Lung (tissue), 12 donors: ENCODE measurements around the gene LRIG1. TPM values are rescaled to one million over a fixed set of nuclear protein-coding genes. Genes with fewer than 3 reads are reported as not detected.

Source experiments
- ATAC-seq: fragments of 200-7000 bp; cut with Tn5 transposase; one replicate; pipeline ENCODE4 v1.9.1; 2020; ENCODE audit warnings: moderate number of reproducible peaks; ENCODE audit not compliant: insufficient read depth, low FRiP score
- DNase-seq, 3 donors: peaks; one replicate each; pipeline ENCODE4 v3.0.0-alpha.2; 2013 to 2017
- H3K27ac ChIP-seq, 2 donors: one replicate each; pipeline ENCODE4 v1.5.1; 2013; ENCODE audit warnings: mild to moderate bottlenecking in 2 of 2, moderate library complexity in 2 of 2, control low read depth in 1 of 2, inconsistent platforms in 1 of 2, low read depth in 1 of 2, low read length in 1 of 2
- H3K27me3 ChIP-seq, 3 donors: one replicate each; pipeline ENCODE4 v1.5.1; 2013; ENCODE audit warnings: low read length in 2 of 3; ENCODE audit not compliant: control insufficient read depth in 3 of 3, insufficient read depth in 3 of 3
- H3K36me3 ChIP-seq, 4 donors: one replicate each; pipeline ENCODE4 v1.5.1; 2013; ENCODE audit warnings: low read length in 4 of 4, mild to moderate bottlenecking in 1 of 4, moderate library complexity in 1 of 4; ENCODE audit not compliant: control insufficient read depth in 4 of 4, insufficient read depth in 4 of 4
- H3K4me1 ChIP-seq, 5 donors: one replicate each; pipeline ENCODE4 v1.5.1; 2013; ENCODE audit warnings: low read length in 5 of 5, mild to moderate bottlenecking in 2 of 5, moderate library complexity in 1 of 5; ENCODE audit not compliant: control insufficient read depth in 5 of 5, insufficient read depth in 5 of 5
- H3K4me3 ChIP-seq: one replicate; pipeline ENCODE4 v1.5.1; 2013; ENCODE audit warnings: mild to moderate bottlenecking, control low read depth, moderate library complexity
- H3K9ac ChIP-seq, 2 donors: one replicate each; pipeline ENCODE4 v1.5.1; 2013; ENCODE audit warnings: low read length in 2 of 2, control low read depth in 1 of 2; ENCODE audit not compliant: insufficient read depth in 1 of 2
- H3K9me3 ChIP-seq, 4 donors: one replicate each; pipeline ENCODE4 v1.5.1; 2013; ENCODE audit warnings: low read length in 3 of 4, mild to moderate bottlenecking in 1 of 4, moderate library complexity in 1 of 4; ENCODE audit not compliant: control insufficient read depth in 4 of 4, insufficient read depth in 3 of 4
- WGBS, 2 donors: extraction: QIAGEN DNeasy Blood & Tissue Kit; methylation state at CpG; one replicate each; pipeline ENCODE4 v1.1.7; 2013; 5-methylcytosine and 5-hydroxymethylcytosine counted together
- polyA plus RNA-seq, 2 donors: library from polyadenylated mRNA; stranded (reverse); fragments of 200-250 nt; gene quantifications; one replicate each; pipeline ENCODE4 v1.2.1, GENCODE V29; 2013
- total RNA-seq, 2 donors: library from RNA; depleted of rRNA in 1 of 2; stranded (reverse); fragments of >200 nt in 1 of 2; gene quantifications; one replicate each; pipeline ENCODE4 v1.2.1, GENCODE V29; 2014 to 2021
- TF ChIP-seq, protein P1 (sequence below): IDR thresholded peaks from 2 replicates; pipeline ENCODE4 v1.5.1; 2012; ENCODE audit warnings: mild to moderate bottlenecking; ENCODE audit errors: control extremely low read depth, extremely low read depth
- donor health status: control.
- donor health status: control.
- donor health status: Bipolar disorder and iron deficiency.
- donor health status: healthy.
- donor health status: DM: yes; HTN: yes; CAD: no.

The LRIG1 gene
- total and polyA plus RNA-seq, 4 donors, result 21.9 to 97.4 (median 42.2) TPM

GRCh38 chr3:66396888-66397287 lies 103.9 kb downstream of the LRIG1 start:
- 97 to 99% methylated on average over 9 of the region's 9 CpGs for WGBS, 2 donors
- Histone ChIP-seq H3K27ac (no peak overlapping the region), H3K36me3 (peaks cover 2 to 48% (median 28%) of the 10 kb centered on the region in 4 donors), H3K4me1 (peaks cover 0 to 10% (median 5%) of the 10 kb centered on the region in 5 donors), H3K9me3 (peaks cover 0 to 2% (median 0%) of the 10 kb centered on the region in 4 donors), H3K9ac (no peak overlapping the region), H3K4me3 (no peak overlapping the region), H3K27me3 (no peaks in the 10 kb centered on the region)
- TF ChIP-seq, protein P1, sequence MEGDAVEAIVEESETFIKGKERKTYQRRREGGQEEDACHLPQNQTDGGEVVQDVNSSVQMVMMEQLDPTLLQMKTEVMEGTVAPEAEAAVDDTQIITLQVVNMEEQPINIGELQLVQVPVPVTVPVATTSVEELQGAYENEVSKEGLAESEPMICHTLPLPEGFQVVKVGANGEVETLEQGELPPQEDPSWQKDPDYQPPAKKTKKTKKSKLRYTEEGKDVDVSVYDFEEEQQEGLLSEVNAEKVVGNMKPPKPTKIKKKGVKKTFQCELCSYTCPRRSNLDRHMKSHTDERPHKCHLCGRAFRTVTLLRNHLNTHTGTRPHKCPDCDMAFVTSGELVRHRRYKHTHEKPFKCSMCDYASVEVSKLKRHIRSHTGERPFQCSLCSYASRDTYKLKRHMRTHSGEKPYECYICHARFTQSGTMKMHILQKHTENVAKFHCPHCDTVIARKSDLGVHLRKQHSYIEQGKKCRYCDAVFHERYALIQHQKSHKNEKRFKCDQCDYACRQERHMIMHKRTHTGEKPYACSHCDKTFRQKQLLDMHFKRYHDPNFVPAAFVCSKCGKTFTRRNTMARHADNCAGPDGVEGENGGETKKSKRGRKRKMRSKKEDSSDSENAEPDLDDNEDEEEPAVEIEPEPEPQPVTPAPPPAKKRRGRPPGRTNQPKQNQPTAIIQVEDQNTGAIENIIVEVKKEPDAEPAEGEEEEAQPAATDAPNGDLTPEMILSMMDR, result no peak
- no peak for ATAC-seq
- no peak for DNase-seq

GRCh38 chr3:66396161-66396760 lies 104.6 kb downstream of the LRIG1 start:
- H3K9ac ChIP-seq, result no peak overlapping the region
- DNase-seq (no peak), ATAC-seq (no peak)
- peaks cover 2 to 44% (median 29%) of the 10 kb centered on the region in 4 donors for H3K36me3 ChIP-seq
- TF ChIP-seq, protein P1, result no peak
- WGBS, 2 donors, result 92 to 96% methylated on average over 13 of the region's 13 CpGs
- H3K9me3 ChIP-seq, result peaks cover 0 to 2% (median 0%) of the 10 kb centered on the region in 4 donors
- H3K4me1 ChIP-seq, result peaks cover 0 to 10% (median 5%) of the 10 kb centered on the region in 5 donors
- H3K4me3 ChIP-seq, result no peak overlapping the region
- H3K27ac ChIP-seq, result no peak overlapping the region
- H3K27me3 ChIP-seq, result no peaks in the 10 kb centered on the region

- ATAC-seq (no peak), DNase-seq (no peak)
- Histone ChIP-seq H3K4me1 (peaks cover 0 to 10% (median under 1%) of the 10 kb centered on the region in 5 donors), H3K36me3 (peaks cover 2 to 44% (median 29%) of the 10 kb centered on the region in 4 donors), H3K4me3 (no peak overlapping the region), H3K9me3 (peaks cover 0 to 2% (median 0%) of the 10 kb centered on the region in 4 donors), H3K27ac (no peak overlapping the region), H3K27me3 (no peaks in the 10 kb centered on the region), H3K9ac (no peak overlapping the region)
- TF ChIP-seq, protein P1, result no peak
- WGBS, 2 donors, result 93 to 94% methylated on average over 10 of the region's 10 CpGs
These were observed 105.2 kb downstream of the LRIG1 start for GRCh38 chr3:66395635-66396034.
